HG03060 (cell line): ENCODE measurements around the gene GSTCD.

Experiments
- ATAC-seq: cut with Tn5 transposase; IDR thresholded peaks from one replicate; pipeline ENCODE4 v1.9.1; 2021; ENCODE audit warnings: low read depth, moderate number of reproducible peaks; ENCODE audit not compliant: unreplicated experiment

Gene GSTCD

GRCh38 chr4:105871997-105872396, 163.4 kb downstream of the GSTCD start:
- no peak for ATAC-seq

GRCh38 chr4:105875233-105875632, 166.6 kb downstream of the GSTCD start:
- ATAC-seq = no peak

- ATAC-seq = no peak
Measured at GRCh38 chr4:105878668-105879067, 170.1 kb downstream of the GSTCD start.

- no peak for ATAC-seq
Measured at GRCh38 chr4:105887508-105887907, 178.9 kb downstream of the GSTCD start.

GRCh38 chr4:105894660-105895582, 186.3 kb downstream of the GSTCD start, which contains the start of gene NPNT:
Gene NPNT, plus strand, starts transcription at chr4:105895471. Its CDS starts 182 bp downstream, at chr4:105895653.
- peak; percentile 29 for ATAC-seq

- no peak for ATAC-seq
Measured at GRCh38 chr4:105895583-105896460, 187.2 kb downstream of the GSTCD start.

GRCh38 chr4:105896461-105896942, 187.9 kb downstream of the GSTCD start:
- no peak for ATAC-seq
